ENCODE data around the gene FOXR1.

The FOXR1 gene

DNA sequence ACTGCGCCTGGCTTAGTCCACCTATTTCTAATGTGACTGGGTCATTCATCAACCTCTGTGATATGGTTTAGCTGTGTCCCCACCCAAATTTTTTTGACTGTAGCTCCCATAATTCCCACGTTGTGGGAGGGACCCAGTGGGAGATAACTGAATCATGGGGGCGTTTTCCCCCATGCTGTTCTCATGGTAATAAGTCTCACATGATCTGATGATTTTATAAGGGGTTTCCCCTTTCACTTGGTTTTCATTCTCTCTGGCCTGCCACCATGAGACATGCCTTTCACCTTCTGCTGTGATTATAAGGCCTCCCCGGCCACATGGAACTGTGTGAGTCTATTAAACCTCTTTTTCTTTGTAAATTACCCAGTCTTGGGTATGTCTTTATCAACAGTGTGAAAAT is 35.1 kb downstream of the FOXR1 start:
- DNase-seq (ENCODE audit: low spot score): no peak
- H2BK15ac ChIP-seq (ENCODE audit: low read length): no peak overlapping the region
- no peak overlapping the region for H3K27ac ChIP-seq (replicated peaks; ENCODE audit: low read length)
- no peaks in the 10 kb centered on the region for H3K4me1 ChIP-seq (ENCODE audit: control insufficient read depth in 2 of 2, insufficient read depth in 1 of 2, low read depth in 1 of 2, low read length in 2 of 2)
- H2BK120ac ChIP-seq (ENCODE audit: low read depth, low read length): no peak overlapping the region
- H3K14ac ChIP-seq (ENCODE audit: low read length): no peak overlapping the region
- no peaks in the 10 kb centered on the region for H3K9me3 ChIP-seq (replicated peaks in 1 of 2; ENCODE audit: control insufficient read depth in 2 of 2, insufficient read depth in 1 of 2, low read depth in 1 of 2, low read length in 2 of 2)
- no peak overlapping the region for H4K8ac ChIP-seq (ENCODE audit: low read depth, low read length)
- no peak overlapping the region for H3K9ac ChIP-seq (ENCODE audit: low read depth, low read length, poor library complexity)
- H3K27me3 ChIP-seq (ENCODE audit: control insufficient read depth in 3 of 3, insufficient read depth in 3 of 3, low read depth in 1 of 3, low read length in 3 of 3): no peaks in the 10 kb centered on the region
- H3K79me1 ChIP-seq (ENCODE audit: low read depth, low read length): no peaks in the 10 kb centered on the region
- H3K4me3 ChIP-seq (ENCODE audit: low read length in 2 of 2): no peak overlapping the region
- H3K4me2 ChIP-seq (ENCODE audit: insufficient read depth, low read length, poor library complexity, severe bottlenecking): no peak overlapping the region
- no peak overlapping the region for H3K18ac ChIP-seq (ENCODE audit: low read length)
- no peak overlapping the region for H3K4ac ChIP-seq (ENCODE audit: low read length)
- no CpG with 5 or more reads among the region's 4 CpGs for WGBS, 2 donors (ENCODE audit: extremely low coverage in 2 of 2, insufficient read length in 2 of 2, insufficient replicate concordance in 1 of 2)
- no peak overlapping the region for H2AK5ac ChIP-seq (ENCODE audit: low read depth, low read length)
- no peak overlapping the region for H2BK12ac ChIP-seq (ENCODE audit: low read length)
- no peak overlapping the region for H3K23ac ChIP-seq (ENCODE audit: low read depth, low read length, poor library complexity)
- peaks cover 23 to 70% of the 10 kb centered on the region in 2 donors for H3K36me3 ChIP-seq (replicated peaks in 1 of 2; ENCODE audit: control insufficient read depth in 2 of 2, insufficient read depth in 2 of 2, low read length in 2 of 2)
- H2BK5ac ChIP-seq (ENCODE audit: low read length): no peak overlapping the region
- no peak overlapping the region for H2AFZ ChIP-seq (ENCODE audit: low read length)
- no peak overlapping the region for H4K91ac ChIP-seq (ENCODE audit: low read depth, low read length, poor library complexity)

DNA sequence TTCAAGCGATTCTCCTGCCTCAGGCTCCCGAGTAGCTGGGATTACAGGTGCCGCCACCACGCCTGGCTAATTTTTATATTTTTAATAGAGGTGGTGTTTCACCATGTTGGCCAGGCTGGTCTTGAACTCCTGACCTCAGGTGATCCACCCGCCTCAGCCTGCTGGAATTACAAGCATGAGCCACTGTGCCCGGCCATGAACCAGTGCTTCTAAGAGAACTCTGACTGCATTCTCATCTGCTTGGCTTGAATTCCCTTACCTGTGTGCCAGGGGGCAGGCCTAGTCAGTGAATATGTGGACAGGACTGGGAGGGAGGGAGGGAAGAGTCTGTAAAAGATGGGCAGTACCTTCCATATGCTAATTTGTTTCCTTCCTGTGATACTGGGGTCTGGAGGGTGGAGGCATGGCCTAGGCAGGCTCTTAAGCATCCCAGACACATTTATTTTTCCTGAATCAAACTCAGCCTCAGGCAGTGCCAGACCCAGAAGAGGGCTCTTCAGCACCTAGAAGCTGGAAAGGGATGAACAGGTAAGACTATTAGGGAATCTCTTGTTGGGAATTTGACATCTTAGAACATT is 40.0 kb downstream of the FOXR1 start:
- no peak overlapping the region for H4K91ac ChIP-seq (ENCODE audit: low read depth, low read length, poor library complexity)
- no peak overlapping the region for H2AK5ac ChIP-seq (ENCODE audit: low read depth, low read length)
- H3K14ac ChIP-seq (ENCODE audit: low read length): no peak overlapping the region
- H3K23ac ChIP-seq (ENCODE audit: low read depth, low read length, poor library complexity): no peak overlapping the region
- peaks cover 40 to 83% of the 10 kb centered on the region in 2 donors for H3K36me3 ChIP-seq (replicated peaks in 1 of 2; ENCODE audit: control insufficient read depth in 2 of 2, insufficient read depth in 2 of 2, low read length in 2 of 2)
- no peak overlapping the region for H3K18ac ChIP-seq (ENCODE audit: low read length)
- H2BK15ac ChIP-seq (ENCODE audit: low read length): no peak overlapping the region
- no peak overlapping the region for H3K4me2 ChIP-seq (ENCODE audit: insufficient read depth, low read length, poor library complexity, severe bottlenecking)
- H2AFZ ChIP-seq (ENCODE audit: low read length): no peak overlapping the region
- H3K9me3 ChIP-seq (replicated peaks in 1 of 2; ENCODE audit: control insufficient read depth in 2 of 2, insufficient read depth in 1 of 2, low read depth in 1 of 2, low read length in 2 of 2): no peaks in the 10 kb centered on the region
- H3K79me1 ChIP-seq (ENCODE audit: low read depth, low read length): no peaks in the 10 kb centered on the region
- H3K4me1 ChIP-seq (ENCODE audit: control insufficient read depth in 2 of 2, insufficient read depth in 1 of 2, low read depth in 1 of 2, low read length in 2 of 2): peaks cover 0 to under 1% of the 10 kb centered on the region in 2 donors
- H3K27me3 ChIP-seq (ENCODE audit: control insufficient read depth in 3 of 3, insufficient read depth in 3 of 3, low read depth in 1 of 3, low read length in 3 of 3): no peaks in the 10 kb centered on the region
- H3K4ac ChIP-seq (ENCODE audit: low read length): no peak overlapping the region
- H4K8ac ChIP-seq (ENCODE audit: low read depth, low read length): no peak overlapping the region
- no peak overlapping the region for H2BK120ac ChIP-seq (ENCODE audit: low read depth, low read length)
- H3K9ac ChIP-seq (ENCODE audit: low read depth, low read length, poor library complexity): no peak overlapping the region
- DNase-seq (ENCODE audit: low spot score): no peak
- H2BK5ac ChIP-seq (ENCODE audit: low read length): no peak overlapping the region
- H2BK12ac ChIP-seq (ENCODE audit: low read length): no peak overlapping the region
- H3K4me3 ChIP-seq (ENCODE audit: low read length in 2 of 2): no peak overlapping the region
- H3K27ac ChIP-seq (replicated peaks; ENCODE audit: low read length): no peak overlapping the region
- no CpG with 5 or more reads among the region's 6 CpGs for WGBS, 2 donors (ENCODE audit: extremely low coverage in 2 of 2, insufficient read length in 2 of 2, insufficient replicate concordance in 1 of 2)

DNA sequence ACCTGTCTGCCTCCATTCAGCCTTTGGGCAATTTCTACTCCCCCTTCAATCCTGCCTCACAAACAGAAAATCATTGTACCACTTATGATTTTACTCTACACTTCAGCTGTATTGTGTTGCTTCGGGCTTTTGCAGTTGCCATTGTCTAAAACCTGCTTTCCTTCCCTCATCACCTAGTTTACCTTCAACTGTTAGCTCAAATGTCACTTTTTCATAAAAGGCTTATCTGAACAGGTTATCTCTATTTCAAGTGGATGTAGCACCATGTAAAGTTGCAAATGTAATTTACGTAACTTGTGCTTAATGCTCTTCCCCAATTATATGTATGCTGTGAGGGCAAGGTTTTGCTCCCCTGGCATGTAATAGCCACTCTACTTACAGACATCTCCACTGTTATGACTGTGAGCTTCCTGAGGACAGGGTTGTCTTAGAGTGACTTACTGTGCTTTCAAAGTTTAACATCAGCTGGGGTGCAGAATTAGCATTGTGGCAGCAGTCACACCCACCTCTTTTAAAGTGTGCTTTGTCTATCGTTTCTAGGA is 41.1 kb downstream of the FOXR1 start:
- WGBS, 2 donors (ENCODE audit: extremely low coverage in 2 of 2, insufficient read length in 2 of 2, insufficient replicate concordance in 1 of 2): no CpG with 5 or more reads among the region's 3 CpGs
- Histone ChIP-seq H2AK5ac (ENCODE audit: low read depth, low read length) (no peak overlapping the region), H2BK5ac (ENCODE audit: low read length) (no peak overlapping the region), H2BK12ac (ENCODE audit: low read length) (no peak overlapping the region), H3K27me3 (ENCODE audit: control insufficient read depth in 3 of 3, insufficient read depth in 3 of 3, low read depth in 1 of 3, low read length in 3 of 3) (no peaks in the 10 kb centered on the region), H3K4me3 (ENCODE audit: low read length in 2 of 2) (no peak overlapping the region), H3K27ac (replicated peaks; ENCODE audit: low read length) (no peak overlapping the region), H3K4me1 (ENCODE audit: control insufficient read depth in 2 of 2, insufficient read depth in 1 of 2, low read depth in 1 of 2, low read length in 2 of 2) (peaks cover 5% of the 10 kb centered on the region in 2 donors), H3K23ac (ENCODE audit: low read depth, low read length, poor library complexity) (no peak overlapping the region), H2AFZ (ENCODE audit: low read length) (no peak overlapping the region), H3K9ac (ENCODE audit: low read depth, low read length, poor library complexity) (no peak overlapping the region), H4K91ac (ENCODE audit: low read depth, low read length, poor library complexity) (no peak overlapping the region), H3K14ac (ENCODE audit: low read length) (no peak overlapping the region), H3K4ac (ENCODE audit: low read length) (no peak overlapping the region), H3K79me1 (ENCODE audit: low read depth, low read length) (no peaks in the 10 kb centered on the region), H3K4me2 (ENCODE audit: insufficient read depth, low read length, poor library complexity, severe bottlenecking) (no peak overlapping the region), H2BK15ac (ENCODE audit: low read length) (no peak overlapping the region), H3K9me3 (replicated peaks in 1 of 2; ENCODE audit: control insufficient read depth in 2 of 2, insufficient read depth in 1 of 2, low read depth in 1 of 2, low read length in 2 of 2) (no peaks in the 10 kb centered on the region), H3K36me3 (replicated peaks in 1 of 2; ENCODE audit: control insufficient read depth in 2 of 2, insufficient read depth in 2 of 2, low read length in 2 of 2) (peaks cover 35 to 83% of the 10 kb centered on the region in 2 donors), H4K8ac (ENCODE audit: low read depth, low read length) (no peak overlapping the region), H2BK120ac (ENCODE audit: low read depth, low read length) (no peak overlapping the region), H3K18ac (ENCODE audit: low read length) (no peak overlapping the region)
- no peak for DNase-seq (ENCODE audit: low spot score)

DNA sequence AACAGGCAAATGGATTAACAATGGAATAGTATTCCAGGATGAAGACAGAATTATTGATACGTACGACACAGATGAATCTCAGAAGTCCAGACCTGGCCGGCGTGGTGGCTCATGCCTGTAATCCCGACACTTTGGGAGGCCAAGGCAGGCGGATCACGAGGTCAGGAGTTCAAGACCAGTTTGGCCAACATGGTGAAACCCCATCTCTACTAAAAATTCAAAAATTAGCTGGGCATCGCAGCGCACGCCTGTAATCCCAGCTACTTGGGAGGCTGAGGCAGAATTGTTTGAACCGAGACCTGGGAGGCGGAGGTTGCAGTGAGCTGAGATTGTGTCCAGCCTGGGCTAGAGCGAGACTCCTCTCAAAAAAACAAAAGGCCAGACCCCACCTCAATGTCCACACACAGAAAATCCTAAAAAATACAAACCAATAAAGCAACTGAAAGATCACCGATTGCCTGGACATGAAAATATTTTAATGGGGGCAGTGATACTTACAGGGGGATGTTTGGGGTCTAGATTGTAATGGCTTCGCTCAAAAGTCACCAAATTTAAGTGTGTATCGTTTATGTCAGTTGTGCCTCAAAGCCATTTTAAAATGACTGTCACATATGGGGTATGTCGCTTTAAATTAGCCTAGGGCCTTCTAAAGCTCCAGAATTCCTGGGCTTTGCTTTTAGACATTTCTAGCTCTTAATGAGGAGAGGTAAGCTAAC is 42.8 kb downstream of the FOXR1 start:
- Histone ChIP-seq H3K27me3 (ENCODE audit: control insufficient read depth in 3 of 3, insufficient read depth in 3 of 3, low read depth in 1 of 3, low read length in 3 of 3) (no peaks in the 10 kb centered on the region), H3K79me1 (ENCODE audit: low read depth, low read length) (peaks cover 7% of the 10 kb centered on the region), H2BK12ac (ENCODE audit: low read length) (no peak overlapping the region), H3K9ac (ENCODE audit: low read depth, low read length, poor library complexity) (no peak overlapping the region), H2BK5ac (ENCODE audit: low read length) (no peak overlapping the region), H2BK15ac (ENCODE audit: low read length) (no peak overlapping the region), H4K8ac (ENCODE audit: low read depth, low read length) (no peak overlapping the region), H2AK5ac (ENCODE audit: low read depth, low read length) (no peak overlapping the region), H3K4me3 (ENCODE audit: low read length in 2 of 2) (no peak overlapping the region), H3K4me1 (ENCODE audit: control insufficient read depth in 2 of 2, insufficient read depth in 1 of 2, low read depth in 1 of 2, low read length in 2 of 2) (peaks cover 5% of the 10 kb centered on the region in 2 donors), H3K4ac (ENCODE audit: low read length) (no peak overlapping the region), H3K23ac (ENCODE audit: low read depth, low read length, poor library complexity) (no peak overlapping the region), H4K91ac (ENCODE audit: low read depth, low read length, poor library complexity) (no peak overlapping the region), H3K27ac (replicated peaks; ENCODE audit: low read length) (no peak overlapping the region), H2BK120ac (ENCODE audit: low read depth, low read length) (no peak overlapping the region), H3K9me3 (replicated peaks in 1 of 2; ENCODE audit: control insufficient read depth in 2 of 2, insufficient read depth in 1 of 2, low read depth in 1 of 2, low read length in 2 of 2) (no peaks in the 10 kb centered on the region), H3K14ac (ENCODE audit: low read length) (no peak overlapping the region), H2AFZ (ENCODE audit: low read length) (no peak overlapping the region), H3K4me2 (ENCODE audit: insufficient read depth, low read length, poor library complexity, severe bottlenecking) (no peak overlapping the region), H3K18ac (ENCODE audit: low read length) (no peak overlapping the region), H3K36me3 (replicated peaks in 1 of 2; ENCODE audit: control insufficient read depth in 2 of 2, insufficient read depth in 2 of 2, low read length in 2 of 2) (peaks cover 33 to 78% of the 10 kb centered on the region in 2 donors)
- WGBS, 2 donors (ENCODE audit: extremely low coverage in 2 of 2, insufficient read length in 2 of 2, insufficient replicate concordance in 1 of 2): no CpG with 5 or more reads among the region's 17 CpGs
- DNase-seq (ENCODE audit: low spot score): no peak
